A549 treated with dexamethasone at 1 μM for 4 hours (cell line): ENCODE measurements around the gene URI1. TPM values are rescaled to one million over a fixed set of nuclear protein-coding genes. Genes with fewer than 3 reads are reported as not detected.

Experiments used
- total RNA-seq: library from RNA; stranded (reverse); fragments of 200-300 nt; extraction: Qiagen RNA extraction; gene quantifications from 5 replicates; pipeline ENCODE4 v1.2.3, GENCODE V29; 2022

Gene URI1, protein sequence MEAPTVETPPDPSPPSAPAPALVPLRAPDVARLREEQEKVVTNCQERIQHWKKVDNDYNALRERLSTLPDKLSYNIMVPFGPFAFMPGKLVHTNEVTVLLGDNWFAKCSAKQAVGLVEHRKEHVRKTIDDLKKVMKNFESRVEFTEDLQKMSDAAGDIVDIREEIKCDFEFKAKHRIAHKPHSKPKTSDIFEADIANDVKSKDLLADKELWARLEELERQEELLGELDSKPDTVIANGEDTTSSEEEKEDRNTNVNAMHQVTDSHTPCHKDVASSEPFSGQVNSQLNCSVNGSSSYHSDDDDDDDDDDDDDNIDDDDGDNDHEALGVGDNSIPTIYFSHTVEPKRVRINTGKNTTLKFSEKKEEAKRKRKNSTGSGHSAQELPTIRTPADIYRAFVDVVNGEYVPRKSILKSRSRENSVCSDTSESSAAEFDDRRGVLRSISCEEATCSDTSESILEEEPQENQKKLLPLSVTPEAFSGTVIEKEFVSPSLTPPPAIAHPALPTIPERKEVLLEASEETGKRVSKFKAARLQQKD
- 89.4 to 103 TPM (median 93.9 TPM) in 5 replicates for total RNA-seq

DNA sequence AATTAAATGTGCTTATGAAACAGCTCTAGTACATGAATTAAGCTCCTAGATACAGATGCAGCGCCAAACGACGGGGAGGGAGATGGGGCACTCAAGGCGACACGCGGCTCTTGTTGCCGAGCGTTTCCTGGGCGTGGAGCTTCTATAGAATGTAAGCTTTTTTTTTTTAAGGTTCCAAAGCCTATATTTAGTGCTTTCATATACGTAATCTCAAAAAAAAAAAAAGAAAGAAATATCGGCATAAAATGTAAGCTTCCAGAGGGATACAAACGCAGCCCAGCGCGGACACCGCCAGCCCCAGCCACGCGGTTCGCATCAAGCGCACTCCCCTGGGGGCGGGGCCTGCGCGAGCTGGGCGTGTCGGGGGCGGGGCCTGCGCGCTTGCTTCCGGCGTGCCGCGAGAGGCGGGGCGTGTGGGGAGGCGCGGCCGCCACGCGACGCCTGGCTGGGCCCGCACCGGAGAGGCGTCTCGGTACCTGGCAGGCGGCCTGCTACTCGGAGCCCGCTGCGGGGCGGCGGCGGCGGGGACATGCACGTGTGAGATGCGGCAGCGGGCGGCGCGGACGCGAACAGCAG lies at the start of gene URI1:
Gene URI1 (plus strand): TSS at position 412 of the 576 bp plus-strand sequence. CDS start 309 bp downstream, outside the sequence.

Other genes starting within 250 kb of the URI1 start
- 40.1 to 48.6 TPM (median 44.8 TPM) in 5 replicates for gene C19orf12, start 227.0 kb upstream of the URI1 start, total RNA-seq
- gene CCNE1, start 130.2 kb upstream of the URI1 start, total RNA-seq: 25.4 to 29.0 TPM (median 25.9 TPM) in 5 replicates